ENCODE results near the gene BEX1. TPM values are rescaled to one million over a fixed set of nuclear protein-coding genes. Genes with fewer than 3 reads are reported as not detected.

The BEX1 gene
- total RNA-seq, 1 donor from 2014 or later, result 12.2 TPM

- Mint-ChIP-seq H3K9me3 (peaks cover 36% of the 10 kb centered on the region), H3K27me3 (ENCODE audit: low read depth) (peaks cover 1% of the 10 kb centered on the region), H3K4me1 (no peaks in the 10 kb centered on the region), H3K36me3 (no peaks in the 10 kb centered on the region), H3K27ac (no peak overlapping the region), H3K4me3 (no peak overlapping the region)
- DNase-seq (ENCODE audit: low spot score in 2 of 2, unreplicated experiment in 2 of 2), result no peak
- TF ChIP-seq, protein P1, sequence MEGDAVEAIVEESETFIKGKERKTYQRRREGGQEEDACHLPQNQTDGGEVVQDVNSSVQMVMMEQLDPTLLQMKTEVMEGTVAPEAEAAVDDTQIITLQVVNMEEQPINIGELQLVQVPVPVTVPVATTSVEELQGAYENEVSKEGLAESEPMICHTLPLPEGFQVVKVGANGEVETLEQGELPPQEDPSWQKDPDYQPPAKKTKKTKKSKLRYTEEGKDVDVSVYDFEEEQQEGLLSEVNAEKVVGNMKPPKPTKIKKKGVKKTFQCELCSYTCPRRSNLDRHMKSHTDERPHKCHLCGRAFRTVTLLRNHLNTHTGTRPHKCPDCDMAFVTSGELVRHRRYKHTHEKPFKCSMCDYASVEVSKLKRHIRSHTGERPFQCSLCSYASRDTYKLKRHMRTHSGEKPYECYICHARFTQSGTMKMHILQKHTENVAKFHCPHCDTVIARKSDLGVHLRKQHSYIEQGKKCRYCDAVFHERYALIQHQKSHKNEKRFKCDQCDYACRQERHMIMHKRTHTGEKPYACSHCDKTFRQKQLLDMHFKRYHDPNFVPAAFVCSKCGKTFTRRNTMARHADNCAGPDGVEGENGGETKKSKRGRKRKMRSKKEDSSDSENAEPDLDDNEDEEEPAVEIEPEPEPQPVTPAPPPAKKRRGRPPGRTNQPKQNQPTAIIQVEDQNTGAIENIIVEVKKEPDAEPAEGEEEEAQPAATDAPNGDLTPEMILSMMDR (IDR thresholded peaks at IDR 0.05; ENCODE audit: unreplicated experiment), result no peak
These were observed 9.5 kb upstream of the BEX1 start for GRCh38 chrX:103073467-103073866.

DNA sequence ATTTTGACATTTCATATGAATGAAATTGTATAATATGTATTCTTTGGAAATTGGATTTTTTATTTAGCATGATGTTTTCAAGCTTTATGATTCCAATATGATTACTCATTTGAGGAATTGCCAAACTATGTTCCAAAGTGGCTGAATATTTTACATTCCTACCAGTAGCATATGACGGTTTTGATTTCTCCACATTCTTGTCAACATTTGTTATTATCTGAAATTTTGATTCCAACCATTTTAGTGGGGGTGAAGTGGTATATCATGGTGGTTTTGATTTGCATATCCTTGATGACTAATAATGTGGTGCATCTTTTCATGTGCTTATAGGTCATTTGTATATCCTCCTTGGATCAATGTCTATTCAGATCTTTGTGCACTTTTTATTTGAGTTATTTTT is 2.6 kb upstream of the BEX1 start:
- Mint-ChIP-seq H3K9me3 (peaks cover 11% of the 10 kb centered on the region), H3K27ac (no peak overlapping the region), H3K27me3 (ENCODE audit: low read depth) (peaks cover 21% of the 10 kb centered on the region), H3K4me1 (peaks cover 3% of the 10 kb centered on the region), H3K4me3 (no peak overlapping the region), H3K36me3 (no peaks in the 10 kb centered on the region)
- no peak for DNase-seq (ENCODE audit: low spot score in 2 of 2, unreplicated experiment in 2 of 2)
- TF ChIP-seq, protein P1 (IDR thresholded peaks at IDR 0.05; ENCODE audit: unreplicated experiment), result no peak

- peak in 1 of 2 experiments; percentile 54 for DNase-seq (ENCODE audit: low spot score in 2 of 2, unreplicated experiment in 2 of 2)
- H3K9me3 Mint-ChIP-seq, result peaks cover 5% of the 10 kb centered on the region
- no peak overlapping the region for H3K27ac Mint-ChIP-seq
- H3K4me1 Mint-ChIP-seq, result peaks cover 3% of the 10 kb centered on the region
- H3K36me3 Mint-ChIP-seq, result no peaks in the 10 kb centered on the region
- H3K4me3 Mint-ChIP-seq, result peak overlapping the region; percentile 63
- TF ChIP-seq, protein P1 (IDR thresholded peaks at IDR 0.05; ENCODE audit: unreplicated experiment), result peak; percentile 31
- H3K27me3 Mint-ChIP-seq (ENCODE audit: low read depth), result peaks cover 21% of the 10 kb centered on the region
These were observed 653 bp downstream of the BEX1 start for GRCh38 chrX:103063191-103063845.

DNA sequence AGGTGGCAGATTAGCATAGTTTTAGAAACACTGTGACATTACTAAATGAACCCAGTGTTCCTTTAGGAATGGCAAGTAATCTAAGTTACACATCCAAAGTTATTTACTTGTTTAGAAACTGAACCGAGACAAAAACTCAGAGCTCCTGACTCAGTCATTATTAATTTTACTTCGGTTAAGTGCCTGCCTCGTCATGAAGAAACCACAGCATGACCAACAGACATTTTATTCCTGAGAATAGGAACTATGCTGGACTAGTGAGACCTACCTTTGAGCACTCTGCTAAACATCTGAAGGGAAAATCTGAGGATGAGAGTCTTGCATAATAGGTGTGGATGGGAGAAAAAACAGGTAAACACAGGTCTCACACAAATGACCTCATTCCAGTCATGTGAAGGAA is 2.5 kb downstream of the BEX1 start:
- no peak for DNase-seq (ENCODE audit: low spot score in 2 of 2, unreplicated experiment in 2 of 2)
- Mint-ChIP-seq H3K36me3 (no peaks in the 10 kb centered on the region), H3K27ac (no peak overlapping the region), H3K4me3 (no peak overlapping the region), H3K9me3 (peaks cover 4% of the 10 kb centered on the region), H3K27me3 (ENCODE audit: low read depth) (peaks cover 21% of the 10 kb centered on the region), H3K4me1 (peaks cover 3% of the 10 kb centered on the region)
- TF ChIP-seq, protein P1 (IDR thresholded peaks at IDR 0.05; ENCODE audit: unreplicated experiment), result no peak

DNA sequence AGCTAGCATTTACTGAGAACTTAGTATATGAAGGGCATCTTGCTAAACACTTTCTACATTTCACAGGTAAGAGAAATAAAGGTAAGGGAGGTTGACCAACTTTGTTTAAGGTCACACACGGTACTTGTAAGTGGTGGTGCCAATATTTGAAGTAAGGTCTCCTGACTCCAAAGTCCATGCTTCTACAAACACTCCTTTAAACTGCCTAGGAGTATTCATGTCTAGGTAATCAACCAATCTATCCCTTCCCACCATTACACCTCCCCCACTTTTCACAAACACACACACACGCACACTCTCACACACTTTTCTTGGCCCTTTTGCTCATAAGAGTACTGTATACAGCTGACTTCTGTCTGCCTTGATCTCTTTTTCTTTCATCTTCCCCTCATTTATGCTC is 7.1 kb downstream of the BEX1 start:
- no peak overlapping the region for H3K4me3 Mint-ChIP-seq
- H3K27ac Mint-ChIP-seq, result no peak overlapping the region
- no peak for DNase-seq (ENCODE audit: low spot score in 2 of 2, unreplicated experiment in 2 of 2)
- TF ChIP-seq, protein P1 (IDR thresholded peaks at IDR 0.05; ENCODE audit: unreplicated experiment), result no peak
- no peaks in the 10 kb centered on the region for H3K27me3 Mint-ChIP-seq (ENCODE audit: low read depth)
- H3K36me3 Mint-ChIP-seq, result no peaks in the 10 kb centered on the region
- no peaks in the 10 kb centered on the region for H3K4me1 Mint-ChIP-seq
- H3K9me3 Mint-ChIP-seq, result peaks cover 4% of the 10 kb centered on the region

Data from mesothelial cell of epicardium (in vitro differentiated cells).